Natural killer cell (primary cell): ENCODE measurements around the gene LRRC56. TPM values are rescaled to one million over a fixed set of nuclear protein-coding genes. Genes with fewer than 3 reads are reported as not detected.

ENCODE experiments used
- ATAC-seq, 3 donors: fragments of 150-1000 bp in 2 of 3; fragments of 200-7000 bp in 1 of 3; cut with Tn5 transposase; 1 replicate in 1 of 3; 2 replicates in 2 of 3; pipeline ENCODE4 v1.10.0; 2021; ENCODE audit warnings: mild to moderate bottlenecking in 2 of 3, moderate library complexity in 2 of 3
- DNase-seq, 2 donors: peaks; one replicate each; pipeline versions ENCODE4 v3.0.0 to v3.0.0-alpha.2; 2013 to 2021; ENCODE audit warnings: mixed read lengths in 1 of 2
- H3K27ac ChIP-seq: one replicate; pipeline ENCODE4 v1.5.1; 2013; ENCODE audit warnings: mild to moderate bottlenecking, low read length
- H3K27me3 ChIP-seq: one replicate; pipeline ENCODE4 v1.6.1; 2013; ENCODE audit warnings: low read length; ENCODE audit not compliant: control insufficient read depth, insufficient read depth
- H3K36me3 ChIP-seq: one replicate; pipeline ENCODE4 v1.6.1; 2013; ENCODE audit warnings: low read length; ENCODE audit not compliant: control insufficient read depth, insufficient read depth
- H3K4me1 ChIP-seq: one replicate; pipeline ENCODE4 v1.6.1; 2013; ENCODE audit warnings: low read length; ENCODE audit not compliant: control insufficient read depth, insufficient read depth
- H3K4me3 ChIP-seq: one replicate; pipeline ENCODE4 v1.5.1; 2013; ENCODE audit warnings: low read length
- H3K9me3 ChIP-seq: one replicate; pipeline ENCODE4 v1.6.1; 2013; ENCODE audit warnings: low read length; ENCODE audit not compliant: control insufficient read depth, insufficient read depth
- H3K27ac Mint-ChIP-seq, 2 donors: one replicate each; pipeline ENCODE4 v1.8.0; 2022; ENCODE audit warnings: mild to moderate bottlenecking in 2 of 2, mixed read lengths in 2 of 2, moderate library complexity in 1 of 2
- H3K27me3 Mint-ChIP-seq, 2 donors: one replicate each; pipeline ENCODE4 v1.8.0; 2022; ENCODE audit warnings: low read depth in 2 of 2, mixed read lengths in 2 of 2
- H3K36me3 Mint-ChIP-seq: one replicate; pipeline ENCODE4 v1.8.0; 2022; ENCODE audit warnings: mixed read lengths
- H3K4me1 Mint-ChIP-seq, 2 donors: one replicate each; pipeline ENCODE4 v1.8.0; 2022; ENCODE audit warnings: mixed read lengths in 2 of 2
- H3K4me3 Mint-ChIP-seq: one replicate; pipeline ENCODE4 v1.8.0; 2022; ENCODE audit warnings: mild to moderate bottlenecking, moderate library complexity, mixed read lengths
- H3K9me3 Mint-ChIP-seq, 2 donors: one replicate each; pipeline ENCODE4 v1.8.0; 2022; ENCODE audit warnings: mixed read lengths in 2 of 2
- CTCF ChIP-seq: fragments of 200-600 bp; IDR thresholded peaks from one replicate; pipeline ENCODE4 v1.8.0; 2022; ENCODE audit warnings: antibody characterized with exemption
- WGBS: methylation state at CpG from one replicate; pipeline ENCODE4 v1.1.7; 2013; ENCODE audit warnings: missing lambda C conversion rate; ENCODE audit not compliant: insufficient coverage; 5-methylcytosine and 5-hydroxymethylcytosine counted together
- intact Hi-C: fragments of 100-400 bp; cut with micrococcal nuclease; formaldehyde crosslinking; loops from one replicate; pipeline ENCODE4 v1.14.2; 2022
- total RNA-seq, 4 donors: library from RNA; stranded (reverse); fragments of 120-200 nt in 1 of 4; gene quantifications; one replicate each; pipeline versions ENCODE4 v1.2.3 to v1.2.4, GENCODE V29; 2013 to 2022

Gene LRRC56
- total RNA-seq, 3 donors from 2014 or later (not counting 1 experiment from before 2014, with no cell fraction given) = 1.5 to 2.4 (median 2.2) TPM

GRCh38 chr11:555227-555779 is 18.0 kb downstream of the LRRC56 start:
- peaks cover 5 to 12% of the 10 kb centered on the region in 2 donors for H3K4me1 Mint-ChIP-seq
- H3K27me3 Mint-ChIP-seq = peaks cover 0 to 5% of the 10 kb centered on the region in 2 donors
- peak; percentile 9 for TF ChIP-seq CTCF
- no peak overlapping the region for H3K27ac Mint-ChIP-seq
- peak in 1 of 3 donors; percentile 10 for ATAC-seq
- H3K36me3 Mint-ChIP-seq = no peaks in the 10 kb centered on the region
- under 1% methylated on average over 57 of the region's 57 CpGs for WGBS
- peaks cover 31% of the 10 kb centered on the region for H3K4me1 ChIP-seq
- no peak overlapping the region for H3K27ac ChIP-seq
- H3K9me3 Mint-ChIP-seq = no peaks in the 10 kb centered on the region
- no peaks in the 10 kb centered on the region for H3K36me3 ChIP-seq
- peak overlapping the region; percentile 49 for H3K4me3 Mint-ChIP-seq
- no peaks in the 10 kb centered on the region for H3K9me3 ChIP-seq
- DNase-seq = no peak
- H3K4me3 ChIP-seq = peak overlapping the region; percentile 28
- intact Hi-C loops = loop anchor here (1.0 kb wide), 1 partner anchor 168 kb away; no protein-coding TSS in a partner anchor
- no peaks in the 10 kb centered on the region for H3K27me3 ChIP-seq

- Histone ChIP-seq H3K4me3 (no peak overlapping the region), H3K27ac (no peak overlapping the region), H3K27me3 (no peaks in the 10 kb centered on the region), H3K36me3 (no peaks in the 10 kb centered on the region), H3K9me3 (no peaks in the 10 kb centered on the region), H3K4me1 (peaks cover 33% of the 10 kb centered on the region)
- Mint-ChIP-seq H3K27ac (no peak overlapping the region), H3K4me1 (peaks cover 5 to 12% of the 10 kb centered on the region in 2 donors), H3K4me3 (peak overlapping the region; percentile 60), H3K36me3 (no peaks in the 10 kb centered on the region), H3K27me3 (peaks cover 0 to 5% of the 10 kb centered on the region in 2 donors), H3K9me3 (no peaks in the 10 kb centered on the region)
- WGBS = 3% methylated on average over 103 of the region's 104 CpGs
- TF ChIP-seq CTCF = no peak
- ATAC-seq (no peak), DNase-seq (peak in 1 of 2 donors; percentile 67)
- intact Hi-C loops = loop anchor here (1.0 kb wide), 1 partner anchor 167 kb away; no protein-coding TSS in a partner anchor
Measured at GRCh38 chr11:555780-556661, 18.7 kb downstream of the LRRC56 start.

GRCh38 chr11:556662-557256 is 19.4 kb downstream of the LRRC56 start:
- H3K27me3 ChIP-seq = no peaks in the 10 kb centered on the region
- H3K36me3 ChIP-seq = no peaks in the 10 kb centered on the region
- peaks cover 38% of the 10 kb centered on the region for H3K4me1 ChIP-seq
- H3K9me3 Mint-ChIP-seq = no peaks in the 10 kb centered on the region
- ATAC-seq (no peak), DNase-seq (no peak)
- intact Hi-C loops = no loop called here
- H3K4me3 Mint-ChIP-seq = peak overlapping the region; percentile 60
- no peak for TF ChIP-seq CTCF
- H3K9me3 ChIP-seq = no peaks in the 10 kb centered on the region
- no peak overlapping the region for H3K27ac ChIP-seq
- H3K36me3 Mint-ChIP-seq = no peaks in the 10 kb centered on the region
- no peak overlapping the region for H3K27ac Mint-ChIP-seq
- peaks cover 5 to 18% of the 10 kb centered on the region in 2 donors for H3K4me1 Mint-ChIP-seq
- 72% methylated on average over 22 of the region's 22 CpGs for WGBS
- no peak overlapping the region for H3K4me3 ChIP-seq
- H3K27me3 Mint-ChIP-seq = peaks cover 0 to 5% of the 10 kb centered on the region in 2 donors
